HCT116 (cell line): Measurements from ENCODE around the gene SND1. TPM values are rescaled to one million over a fixed set of nuclear protein-coding genes. Genes with fewer than 3 reads are reported as not detected.

Experiments used
- ATAC-seq: fragments of 200-7000 bp; cut with Tn5 transposase; 2 replicates; pipeline ENCODE4 v1.9.1; 2020; ENCODE audit warnings: mild to moderate bottlenecking, moderate library complexity
- BruUV-seq: library from RNA; stranded (reverse); fragments of 400-500 nt; replicated peaks from 2 replicates; lab custom pipeline; 2021; lab: Mats Ljungman, UMichigan
- CTCF ChIA-PET: fragments of 300-600 bp; sonication (Branson Sonifier 250); formaldehyde crosslinking; loops from one replicate; lab custom pipeline; 2021; ENCODE audit warnings: antibody characterized with exemption; lab: Charles Lee
- POLR2A ChIA-PET: fragments of 300-600, 350-600 bp; sonication (Branson Sonifier 250); formaldehyde crosslinking; loops from one replicate; lab custom pipeline; 2021; ENCODE audit warnings: antibody characterized with exemption; lab: Charles Lee
- RAD21 ChIA-PET, 2 experiments: fragments of 300-600 bp; sonication (Branson Sonifier 250); formaldehyde crosslinking; loops; one replicate each; lab custom pipeline; 2023; ENCODE audit warnings: low total read pairs in 2 of 2; ENCODE audit not compliant: uncharacterized antibody in 2 of 2, unreplicated experiment in 2 of 2, low non-redundant PET in 1 of 2; lab: Charles Lee
- DNase-seq: peaks from one replicate; pipeline ENCODE4 v3.0.0-alpha.2; 2010; ENCODE audit warnings: low read depth, low spot score
- H2AFZ ChIP-seq: fragments of 200-600 bp; shearing (Covaris generic), sonication (generic); 2 replicates; pipeline ENCODE4 v1.6.1; 2017; ENCODE audit warnings: low read depth, mixed run types, mixed read lengths, antibody characterized with exemption, low read length; ENCODE audit not compliant: poor library complexity, severe bottlenecking
- H3K27ac ChIP-seq: 2 replicates; pipeline ENCODE4 v1.5.1; 2012; ENCODE audit warnings: low read depth, low read length
- H3K27me3 ChIP-seq: fragments of 200-600 bp; sonication (generic); 2 replicates; pipeline ENCODE4 v1.6.1; 2016; ENCODE audit warnings: mixed run types, low read length, mixed read lengths; ENCODE audit not compliant: insufficient read depth
- H3K36me3 ChIP-seq, 2 experiments: fragments of 200-500 bp in 1 of 2; fragments of 200-600 bp in 1 of 2; sonication (Bioruptor generic) in 1 of 2; sonication (generic) in 1 of 2; 2 replicates each; pipeline versions ENCODE4 v1.5.1 to v1.6.1; 2014 to 2016; ENCODE audit warnings: low read length in 2 of 2, inconsistent platforms in 1 of 2, mixed read lengths in 1 of 2, mixed run types in 1 of 2; ENCODE audit not compliant: insufficient read depth in 2 of 2, control insufficient read depth in 1 of 2
- H3K4me1 ChIP-seq, 2 experiments: fragments of 200-600 bp in 1 of 2; sonication (generic) in 1 of 2; 2 replicates each; pipeline versions ENCODE4 v1.5.1 to v1.6.1; 2012 to 2017; ENCODE audit warnings: low read length in 2 of 2, inconsistent platforms in 1 of 2, mild to moderate bottlenecking in 1 of 2, mixed read lengths in 1 of 2, mixed run types in 1 of 2, moderate library complexity in 1 of 2; ENCODE audit not compliant: insufficient read depth in 2 of 2, control insufficient read depth in 1 of 2
- H3K4me2 ChIP-seq: fragments of 200-600 bp; sonication (generic); 2 replicates; pipeline ENCODE4 v1.6.1; 2017; ENCODE audit warnings: mixed run types, low read length, mixed read lengths
- H3K4me3 ChIP-seq, 2 experiments: fragments of 200-600 bp in 1 of 2; sonication (generic) in 1 of 2; replicated peaks in 1 of 2; 2 replicates each; pipeline ENCODE4 v1.5.1; 2011 to 2016; ENCODE audit warnings: low read length in 2 of 2, control low read depth in 1 of 2, low read depth in 1 of 2, mild to moderate bottlenecking in 1 of 2, mixed read lengths in 1 of 2, mixed run types in 1 of 2
- H3K79me2 ChIP-seq: fragments of 200-600 bp; sonication (generic); 2 replicates; pipeline ENCODE4 v1.6.1; 2017; ENCODE audit warnings: mild to moderate bottlenecking, mixed run types, low read length, moderate library complexity, mixed read lengths; ENCODE audit not compliant: insufficient read depth
- H3K9ac ChIP-seq: fragments of 200-600 bp; sonication (generic); 2 replicates; pipeline ENCODE4 v1.6.1; 2016; ENCODE audit warnings: low read length, mixed read lengths
- H3K9me2 ChIP-seq: fragments of 200-600 bp; sonication (generic), shearing (Covaris generic); 2 replicates; pipeline ENCODE4 v1.6.1; 2017; ENCODE audit warnings: mixed run types, mild to moderate bottlenecking, moderate library complexity; ENCODE audit not compliant: insufficient read depth
- H3K9me3 ChIP-seq, 2 experiments: fragments of 200-500 bp in 1 of 2; fragments of 200-600 bp in 1 of 2; sonication (Bioruptor generic) in 1 of 2; sonication (generic) in 1 of 2; 2 replicates each; pipeline ENCODE4 v1.6.1; 2014 to 2017; ENCODE audit warnings: low read length in 2 of 2, mixed read lengths in 2 of 2, inconsistent platforms in 1 of 2, low read depth in 1 of 2, mild to moderate bottlenecking in 1 of 2, mixed run types in 1 of 2, moderate library complexity in 1 of 2; ENCODE audit not compliant: control insufficient read depth in 1 of 2, insufficient read depth in 1 of 2
- H4K20me1 ChIP-seq: fragments of 200-600 bp; sonication (generic), shearing (Covaris generic); 2 replicates; pipeline ENCODE4 v1.6.1; 2017; ENCODE audit warnings: mixed run types, mild to moderate bottlenecking, moderate library complexity; ENCODE audit not compliant: insufficient read depth
- CBX3 ChIP-seq: IDR thresholded peaks from 2 replicates; pipeline ENCODE4 v1.6.1; 2012; ENCODE audit warnings: low read depth
- ELF1 ChIP-seq: IDR thresholded peaks from 2 replicates; pipeline ENCODE4 v1.6.1; 2012; ENCODE audit warnings: low read depth, borderline replicate concordance
- EZH2 ChIP-seq: fragments of 200-600 bp; sonication (generic); IDR thresholded peaks from 2 replicates; pipeline ENCODE4 v1.6.1; 2017; ENCODE audit warnings: antibody characterized with exemption, mixed run types
- POLR2A ChIP-seq: IDR thresholded peaks from 2 replicates; pipeline ENCODE4 v1.7.0; 2011; ENCODE audit warnings: borderline replicate concordance; ENCODE audit not compliant: insufficient read depth, insufficient read length; ENCODE audit errors: extremely low read depth
- POLR2AphosphoS5 ChIP-seq: IDR thresholded peaks from 2 replicates; pipeline ENCODE4 v1.6.1; 2011; ENCODE audit warnings: mild to moderate bottlenecking, low read depth, low read length, moderate library complexity
- SIN3A ChIP-seq: IDR thresholded peaks from 2 replicates; pipeline ENCODE4 v1.6.1; 2012; ENCODE audit warnings: low read depth
- SP1 ChIP-seq: IDR thresholded peaks from 2 replicates; pipeline ENCODE4 v1.6.1; 2012; ENCODE audit warnings: low read depth
- TCF7L2 ChIP-seq: IDR thresholded peaks from 2 replicates; pipeline ENCODE4 v1.7.0; 2011; ENCODE audit warnings: borderline replicate concordance, inconsistent platforms; ENCODE audit not compliant: insufficient read depth, insufficient read length; ENCODE audit errors: extremely low read depth
- intact Hi-C: fragments of 100-400 bp; cut with micrococcal nuclease; formaldehyde crosslinking; loops from 2 replicates; pipeline ENCODE4 v1.10.0; 2022
- total RNA-seq: library from RNA; stranded (reverse); gene quantifications from one replicate; pipeline ENCODE4 v1.2.1, GENCODE V29; 2021; ENCODE audit not compliant: unreplicated experiment
- TF ChIP-seq, protein P1 (sequence below): IDR thresholded peaks from 2 replicates; pipeline ENCODE4 v1.6.1; 2012; ENCODE audit warnings: low read depth
- TF ChIP-seq, protein P2 (sequence below): IDR thresholded peaks from 2 replicates; pipeline ENCODE4 v1.6.1; 2012
- TF ChIP-seq, protein P3 (sequence below): IDR thresholded peaks from 2 replicates; pipeline ENCODE4 v1.6.1; 2012
- TF ChIP-seq, protein P4 (sequence below): IDR thresholded peaks from 2 replicates; pipeline ENCODE4 v1.6.1; 2011; ENCODE audit warnings: mild to moderate bottlenecking, low read length, moderate library complexity; ENCODE audit not compliant: insufficient replicate concordance; ENCODE audit errors: extremely low read depth

Gene SND1
- total RNA-seq, 1 experiment from 2014 or later: 169 TPM

DNA sequence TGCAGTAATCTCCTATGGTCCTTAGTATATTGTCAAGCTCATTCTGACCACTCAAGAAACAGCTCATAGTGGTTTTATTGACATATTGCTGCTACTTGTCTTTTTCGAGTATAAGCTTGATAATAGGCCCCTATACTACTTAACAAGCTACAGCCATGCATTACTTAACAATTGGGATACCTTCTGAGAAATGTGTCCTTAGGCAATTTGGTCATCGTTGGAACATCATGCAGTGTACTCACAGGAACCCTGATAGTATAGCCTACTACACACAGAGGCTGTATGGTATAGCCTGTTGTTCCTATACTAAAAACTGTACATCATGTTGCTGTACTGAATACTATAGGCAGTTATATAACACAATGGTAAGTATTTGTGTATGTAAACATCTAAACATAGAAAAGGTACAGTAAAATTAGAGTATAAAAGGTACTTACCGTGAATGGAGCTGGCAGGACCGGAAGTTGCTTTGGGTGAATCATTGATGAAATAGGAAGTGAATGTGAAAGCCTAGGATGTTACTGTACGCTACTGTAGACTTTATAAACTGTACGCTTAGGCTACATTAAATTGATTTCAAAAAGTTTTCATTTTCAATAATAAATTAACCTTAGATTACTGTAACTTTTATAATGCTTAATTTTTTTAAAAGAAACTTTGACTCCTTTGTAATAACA is 218.4 kb downstream of the SND1 start:
- no TSS peak for BruUV-seq

DNA sequence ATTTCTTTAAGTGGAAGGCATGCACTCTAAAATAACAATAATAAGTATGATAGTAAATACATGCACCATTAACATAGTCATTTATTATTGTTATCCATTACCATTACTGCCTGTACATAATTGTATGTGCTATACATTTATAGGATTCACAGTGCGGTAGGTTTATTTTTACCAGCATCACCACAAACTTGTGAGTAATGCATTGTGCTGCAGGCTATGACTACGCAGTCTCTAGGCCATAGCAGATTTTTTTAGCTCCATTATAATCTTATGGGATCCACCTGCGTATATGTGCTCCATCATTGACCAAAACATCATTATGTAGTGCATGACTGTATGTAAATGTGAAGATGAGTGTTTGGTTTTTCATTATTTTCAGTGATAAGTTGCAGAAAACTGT is 219.2 kb downstream of the SND1 start:
- Histone ChIP-seq H3K79me2 (peaks cover 26% of the 10 kb centered on the region), H3K9me3 (no peaks in the 10 kb centered on the region), H2AFZ (no peak overlapping the region), H3K27ac (no peak overlapping the region), H3K9me2 (no peaks in the 10 kb centered on the region), H3K27me3 (no peaks in the 10 kb centered on the region), H3K4me3 (no peak overlapping the region), H4K20me1 (peaks cover 5% of the 10 kb centered on the region; the same call in 1 of the 2 replicates), H3K36me3 (no peaks in the 10 kb centered on the region), H3K4me2 (no peak overlapping the region), H3K4me1 (no peaks in the 10 kb centered on the region), H3K9ac (no peak overlapping the region)
- POLR2A ChIA-PET: no interaction called here
- DNase-seq (no peak), ATAC-seq (no peak)
- RAD21 ChIA-PET: no interaction called here
- CTCF ChIA-PET: no interaction called here
- BruUV-seq: no TSS peak
- intact Hi-C loops: no loop called here
- no peak for TF ChIP-seq CBX3
- TF ChIP-seq, protein P1, sequence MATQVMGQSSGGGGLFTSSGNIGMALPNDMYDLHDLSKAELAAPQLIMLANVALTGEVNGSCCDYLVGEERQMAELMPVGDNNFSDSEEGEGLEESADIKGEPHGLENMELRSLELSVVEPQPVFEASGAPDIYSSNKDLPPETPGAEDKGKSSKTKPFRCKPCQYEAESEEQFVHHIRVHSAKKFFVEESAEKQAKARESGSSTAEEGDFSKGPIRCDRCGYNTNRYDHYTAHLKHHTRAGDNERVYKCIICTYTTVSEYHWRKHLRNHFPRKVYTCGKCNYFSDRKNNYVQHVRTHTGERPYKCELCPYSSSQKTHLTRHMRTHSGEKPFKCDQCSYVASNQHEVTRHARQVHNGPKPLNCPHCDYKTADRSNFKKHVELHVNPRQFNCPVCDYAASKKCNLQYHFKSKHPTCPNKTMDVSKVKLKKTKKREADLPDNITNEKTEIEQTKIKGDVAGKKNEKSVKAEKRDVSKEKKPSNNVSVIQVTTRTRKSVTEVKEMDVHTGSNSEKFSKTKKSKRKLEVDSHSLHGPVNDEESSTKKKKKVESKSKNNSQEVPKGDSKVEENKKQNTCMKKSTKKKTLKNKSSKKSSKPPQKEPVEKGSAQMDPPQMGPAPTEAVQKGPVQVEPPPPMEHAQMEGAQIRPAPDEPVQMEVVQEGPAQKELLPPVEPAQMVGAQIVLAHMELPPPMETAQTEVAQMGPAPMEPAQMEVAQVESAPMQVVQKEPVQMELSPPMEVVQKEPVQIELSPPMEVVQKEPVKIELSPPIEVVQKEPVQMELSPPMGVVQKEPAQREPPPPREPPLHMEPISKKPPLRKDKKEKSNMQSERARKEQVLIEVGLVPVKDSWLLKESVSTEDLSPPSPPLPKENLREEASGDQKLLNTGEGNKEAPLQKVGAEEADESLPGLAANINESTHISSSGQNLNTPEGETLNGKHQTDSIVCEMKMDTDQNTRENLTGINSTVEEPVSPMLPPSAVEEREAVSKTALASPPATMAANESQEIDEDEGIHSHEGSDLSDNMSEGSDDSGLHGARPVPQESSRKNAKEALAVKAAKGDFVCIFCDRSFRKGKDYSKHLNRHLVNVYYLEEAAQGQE: no peak
- no peak for TF ChIP-seq SIN3A
- no peak for TF ChIP-seq TCF7L2
- no peak for TF ChIP-seq EZH2
- no peak for TF ChIP-seq POLR2A
- TF ChIP-seq SP1: no peak
- no peak for TF ChIP-seq ELF1
- TF ChIP-seq, protein P2, sequence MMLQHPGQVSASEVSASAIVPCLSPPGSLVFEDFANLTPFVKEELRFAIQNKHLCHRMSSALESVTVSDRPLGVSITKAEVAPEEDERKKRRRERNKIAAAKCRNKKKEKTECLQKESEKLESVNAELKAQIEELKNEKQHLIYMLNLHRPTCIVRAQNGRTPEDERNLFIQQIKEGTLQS: no peak

More for the DNA sequence above, 218.4 kb downstream of the SND1 start:
- H3K9me3 ChIP-seq: no peaks in the 10 kb centered on the region
- intact Hi-C loops: no loop called here
- ChIA-PET RAD21 (no interaction called here), CTCF (no interaction called here), POLR2A (no interaction called here)
- H3K4me3 ChIP-seq: no peak overlapping the region
- H3K36me3 ChIP-seq: no peaks in the 10 kb centered on the region
- peaks cover 5% of the 10 kb centered on the region; the same call in 1 of the 2 replicates for H4K20me1 ChIP-seq
- H3K27me3 ChIP-seq: no peaks in the 10 kb centered on the region
- no peak overlapping the region for H3K9ac ChIP-seq
- H3K4me2 ChIP-seq: no peak overlapping the region
- H3K79me2 ChIP-seq: peaks cover 24% of the 10 kb centered on the region
- DNase-seq (no peak), ATAC-seq (no peak)
- TF ChIP-seq, protein P3, sequence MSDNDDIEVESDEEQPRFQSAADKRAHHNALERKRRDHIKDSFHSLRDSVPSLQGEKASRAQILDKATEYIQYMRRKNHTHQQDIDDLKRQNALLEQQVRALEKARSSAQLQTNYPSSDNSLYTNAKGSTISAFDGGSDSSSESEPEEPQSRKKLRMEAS: no peak
- TF ChIP-seq POLR2AphosphoS5: no peak
- TF ChIP-seq, protein P4, sequence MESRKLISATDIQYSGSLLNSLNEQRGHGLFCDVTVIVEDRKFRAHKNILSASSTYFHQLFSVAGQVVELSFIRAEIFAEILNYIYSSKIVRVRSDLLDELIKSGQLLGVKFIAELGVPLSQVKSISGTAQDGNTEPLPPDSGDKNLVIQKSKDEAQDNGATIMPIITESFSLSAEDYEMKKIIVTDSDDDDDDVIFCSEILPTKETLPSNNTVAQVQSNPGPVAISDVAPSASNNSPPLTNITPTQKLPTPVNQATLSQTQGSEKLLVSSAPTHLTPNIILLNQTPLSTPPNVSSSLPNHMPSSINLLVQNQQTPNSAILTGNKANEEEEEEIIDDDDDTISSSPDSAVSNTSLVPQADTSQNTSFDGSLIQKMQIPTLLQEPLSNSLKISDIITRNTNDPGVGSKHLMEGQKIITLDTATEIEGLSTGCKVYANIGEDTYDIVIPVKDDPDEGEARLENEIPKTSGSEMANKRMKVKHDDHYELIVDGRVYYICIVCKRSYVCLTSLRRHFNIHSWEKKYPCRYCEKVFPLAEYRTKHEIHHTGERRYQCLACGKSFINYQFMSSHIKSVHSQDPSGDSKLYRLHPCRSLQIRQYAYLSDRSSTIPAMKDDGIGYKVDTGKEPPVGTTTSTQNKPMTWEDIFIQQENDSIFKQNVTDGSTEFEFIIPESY: no peak
- no peak for TF ChIP-seq POLR2A
- no peak overlapping the region for H3K27ac ChIP-seq
- H2AFZ ChIP-seq: no peak overlapping the region
- no peaks in the 10 kb centered on the region for H3K4me1 ChIP-seq
- no peaks in the 10 kb centered on the region for H3K9me2 ChIP-seq
